Nephron (organoid): ENCODE results near the gene ADAMTS12.

Experiments
- H3K27ac Mint-ChIP-seq, 3 experiments: 2 replicates each; pipeline ENCODE4 v1.8.0; 2020; ENCODE audit warnings: mixed read lengths in 3 of 3, mild to moderate bottlenecking in 2 of 3, moderate library complexity in 1 of 3
- H3K27me3 Mint-ChIP-seq: 2 replicates; pipeline ENCODE4 v1.8.0; 2021; ENCODE audit warnings: low read depth, mild to moderate bottlenecking, moderate library complexity, mixed read lengths
- H3K36me3 Mint-ChIP-seq: 2 replicates; pipeline ENCODE4 v1.8.0; 2020; ENCODE audit warnings: low read depth, mixed read lengths
- H3K4me1 Mint-ChIP-seq: 2 replicates; pipeline ENCODE4 v1.8.0; 2020; ENCODE audit warnings: mixed read lengths
- H3K4me3 Mint-ChIP-seq, 3 experiments: 2 replicates each; pipeline ENCODE4 v1.8.0; 2020; ENCODE audit warnings: mild to moderate bottlenecking in 3 of 3, mixed read lengths in 3 of 3, moderate library complexity in 2 of 3
- H3K9me3 Mint-ChIP-seq: 2 replicates; pipeline ENCODE4 v1.8.0; 2020; ENCODE audit warnings: mixed read lengths
- TF ChIP-seq, protein P1 (sequence below), 3 experiments: fragments of 200-600 bp; sonication (generic); IDR thresholded peaks; one replicate each; pipeline ENCODE4 v1.5.0; 2021; ENCODE audit warnings: antibody characterized with exemption in 3 of 3; ENCODE audit not compliant: unreplicated experiment in 3 of 3

The ADAMTS12 gene

DNA sequence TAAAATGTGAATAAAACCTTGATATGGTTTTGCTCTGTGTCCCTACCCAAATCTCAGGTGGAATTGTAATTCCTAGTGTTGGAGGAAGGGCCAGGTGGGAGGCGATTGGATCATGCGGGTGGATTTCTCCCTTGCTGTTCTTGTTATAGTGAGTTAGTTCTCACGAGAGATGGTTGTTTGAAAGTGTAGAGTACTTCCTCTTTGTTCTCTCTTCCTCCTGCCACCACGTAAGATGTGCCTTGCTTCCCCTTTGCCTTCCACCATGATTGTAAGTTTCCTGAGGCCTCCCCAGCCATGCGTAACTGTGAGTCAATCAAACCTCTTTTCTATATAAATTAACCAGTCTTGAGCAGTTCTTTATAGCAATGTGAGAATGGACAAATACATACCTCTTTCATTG, 416.1 kb downstream of the ADAMTS12 start:
- no peak overlapping the region for H3K27ac Mint-ChIP-seq
- no peak overlapping the region for H3K4me3 Mint-ChIP-seq
- TF ChIP-seq, protein P1, sequence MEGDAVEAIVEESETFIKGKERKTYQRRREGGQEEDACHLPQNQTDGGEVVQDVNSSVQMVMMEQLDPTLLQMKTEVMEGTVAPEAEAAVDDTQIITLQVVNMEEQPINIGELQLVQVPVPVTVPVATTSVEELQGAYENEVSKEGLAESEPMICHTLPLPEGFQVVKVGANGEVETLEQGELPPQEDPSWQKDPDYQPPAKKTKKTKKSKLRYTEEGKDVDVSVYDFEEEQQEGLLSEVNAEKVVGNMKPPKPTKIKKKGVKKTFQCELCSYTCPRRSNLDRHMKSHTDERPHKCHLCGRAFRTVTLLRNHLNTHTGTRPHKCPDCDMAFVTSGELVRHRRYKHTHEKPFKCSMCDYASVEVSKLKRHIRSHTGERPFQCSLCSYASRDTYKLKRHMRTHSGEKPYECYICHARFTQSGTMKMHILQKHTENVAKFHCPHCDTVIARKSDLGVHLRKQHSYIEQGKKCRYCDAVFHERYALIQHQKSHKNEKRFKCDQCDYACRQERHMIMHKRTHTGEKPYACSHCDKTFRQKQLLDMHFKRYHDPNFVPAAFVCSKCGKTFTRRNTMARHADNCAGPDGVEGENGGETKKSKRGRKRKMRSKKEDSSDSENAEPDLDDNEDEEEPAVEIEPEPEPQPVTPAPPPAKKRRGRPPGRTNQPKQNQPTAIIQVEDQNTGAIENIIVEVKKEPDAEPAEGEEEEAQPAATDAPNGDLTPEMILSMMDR (IDR thresholded peaks at IDR 0.05; ENCODE audit: unreplicated experiment in 3 of 3) = no peak
- peaks cover 78% of the 10 kb centered on the region for H3K36me3 Mint-ChIP-seq
- no peaks in the 10 kb centered on the region for H3K9me3 Mint-ChIP-seq
- H3K27me3 Mint-ChIP-seq = no peaks in the 10 kb centered on the region
- no peaks in the 10 kb centered on the region for H3K4me1 Mint-ChIP-seq

- H3K4me1 Mint-ChIP-seq = no peaks in the 10 kb centered on the region
- TF ChIP-seq, protein P1 (IDR thresholded peaks at IDR 0.05; ENCODE audit: unreplicated experiment in 3 of 3) = no peak
Observed at GRCh38 chr5:33474931-33475499, 416.8 kb downstream of the ADAMTS12 start.

DNA sequence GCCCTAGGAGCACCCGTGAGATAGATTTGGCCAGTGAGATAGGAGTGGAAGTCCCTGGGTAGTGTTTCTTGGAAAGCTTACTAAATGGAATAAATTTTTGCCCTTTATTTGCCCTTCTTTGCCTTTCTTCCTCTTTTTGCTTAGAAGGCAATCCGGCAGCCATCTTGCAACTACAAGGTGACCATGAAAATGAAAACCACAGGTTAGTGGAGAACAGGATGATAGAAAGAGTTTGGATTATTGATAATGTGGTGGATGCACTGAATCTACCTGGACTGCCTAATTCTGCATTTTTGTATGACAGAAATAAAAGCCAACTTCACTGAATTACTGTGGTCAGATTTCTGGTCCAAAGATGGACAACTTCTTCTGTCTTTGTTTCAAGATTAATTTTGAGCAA, 417.8 kb downstream of the ADAMTS12 start:
- no peaks in the 10 kb centered on the region for H3K9me3 Mint-ChIP-seq
- no peaks in the 10 kb centered on the region for H3K4me1 Mint-ChIP-seq
- TF ChIP-seq, protein P1 (IDR thresholded peaks at IDR 0.05; ENCODE audit: unreplicated experiment in 3 of 3) = no peak
- no peak overlapping the region for H3K4me3 Mint-ChIP-seq
- H3K36me3 Mint-ChIP-seq = peaks cover 86% of the 10 kb centered on the region
- no peak overlapping the region for H3K27ac Mint-ChIP-seq
- H3K27me3 Mint-ChIP-seq = no peaks in the 10 kb centered on the region

More at GRCh38 chr5:33474931-33475499, 416.8 kb downstream of the ADAMTS12 start:
- no peak overlapping the region for H3K27ac Mint-ChIP-seq
- H3K9me3 Mint-ChIP-seq = no peaks in the 10 kb centered on the region
- H3K27me3 Mint-ChIP-seq = no peaks in the 10 kb centered on the region
- H3K4me3 Mint-ChIP-seq = no peak overlapping the region
- peaks cover 84% of the 10 kb centered on the region for H3K36me3 Mint-ChIP-seq
